GM06990 (cell line): ENCODE results near the gene CFAP52.

ENCODE experiments used
- DNase-seq: peaks from one replicate; pipeline ENCODE4 v3.0.0-alpha.2; 2011; ENCODE audit not compliant: insufficient read length; ENCODE audit errors: extremely low read depth
- H3K27me3 ChIP-seq: replicated peaks from 2 replicates; pipeline ENCODE4 v1.6.0; 2011; ENCODE audit warnings: low read length; ENCODE audit not compliant: control insufficient read depth, insufficient read depth
- H3K36me3 ChIP-seq: 2 replicates; pipeline ENCODE4 v1.5.1; 2011; ENCODE audit warnings: low read length; ENCODE audit not compliant: control insufficient read depth, insufficient read depth
- H3K4me3 ChIP-seq: replicated peaks from 2 replicates; pipeline ENCODE4 v1.5.1; 2011; ENCODE audit warnings: low read depth, mild to moderate bottlenecking, control low read depth, low read length
- CTCF ChIP-seq: IDR thresholded peaks from 2 replicates; pipeline ENCODE4 v1.5.1; 2011; ENCODE audit warnings: low read length, control low read depth, mild to moderate bottlenecking, inconsistent platforms; ENCODE audit not compliant: insufficient read depth, poor library complexity, severe bottlenecking

The CFAP52 gene

GRCh38 chr17:9670596-9670995, 94.2 kb downstream of the CFAP52 start:
- no peak for DNase-seq
- no peaks in the 10 kb centered on the region for H3K36me3 ChIP-seq
- TF ChIP-seq CTCF: no peak
- H3K27me3 ChIP-seq: no peaks in the 10 kb centered on the region; the same call in 1 of the 2 replicates
- H3K4me3 ChIP-seq: no peak overlapping the region

- Histone ChIP-seq H3K27me3 (no peaks in the 10 kb centered on the region; the same call in 1 of the 2 replicates), H3K4me3 (no peak overlapping the region), H3K36me3 (no peaks in the 10 kb centered on the region)
- TF ChIP-seq CTCF: no peak
- DNase-seq: no peak
These were observed 95.1 kb downstream of the CFAP52 start for GRCh38 chr17:9671559-9671958.

GRCh38 chr17:9672266-9672665, 95.8 kb downstream of the CFAP52 start:
- no peak for TF ChIP-seq CTCF
- no peak for DNase-seq
- H3K27me3 ChIP-seq: no peaks in the 10 kb centered on the region; the same call in 1 of the 2 replicates
- H3K36me3 ChIP-seq: no peaks in the 10 kb centered on the region
- H3K4me3 ChIP-seq: no peak overlapping the region

- no peaks in the 10 kb centered on the region for H3K36me3 ChIP-seq
- H3K27me3 ChIP-seq: no peaks in the 10 kb centered on the region; the same call in 1 of the 2 replicates
- H3K4me3 ChIP-seq: no peak overlapping the region
- TF ChIP-seq CTCF: no peak
- DNase-seq: no peak
These were observed 96.2 kb downstream of the CFAP52 start for GRCh38 chr17:9672691-9673090.

GRCh38 chr17:9676084-9676483, 99.6 kb downstream of the CFAP52 start:
- TF ChIP-seq CTCF: no peak
- Histone ChIP-seq H3K4me3 (no peak overlapping the region), H3K36me3 (no peaks in the 10 kb centered on the region), H3K27me3 (no peaks in the 10 kb centered on the region; the same call in 1 of the 2 replicates)
- DNase-seq: no peak

GRCh38 chr17:9676820-9677310, 100.4 kb downstream of the CFAP52 start:
- no peak overlapping the region for H3K4me3 ChIP-seq
- H3K27me3 ChIP-seq: no peaks in the 10 kb centered on the region; the same call in 1 of the 2 replicates
- H3K36me3 ChIP-seq: no peaks in the 10 kb centered on the region
- no peak for DNase-seq
- TF ChIP-seq CTCF: no peak
